ENCODE measurements around the gene FBLIM1. TPM values are rescaled to one million over a fixed set of nuclear protein-coding genes. Genes with fewer than 3 reads are reported as not detected.

FBLIM1 gene
- total RNA-seq, 1 donor from 2014 or later, result 14.3 TPM

Other genes with a start within 250 kb of the FBLIM1 start
- 2.0 TPM for gene CASP9, start 234.6 kb upstream of the FBLIM1 start, total RNA-seq
- gene DNAJC16, start 231.9 kb upstream of the FBLIM1 start, total RNA-seq, result 16.3 TPM
- 0.82 TPM for gene AGMAT, start 173.7 kb upstream of the FBLIM1 start, total RNA-seq
- gene DDI2, start 141.3 kb upstream of the FBLIM1 start, total RNA-seq, result 11.8 TPM
- 32.6 TPM for gene PLEKHM2, start 74.5 kb upstream of the FBLIM1 start, total RNA-seq
- not detected for gene SLC25A34, start 22.5 kb upstream of the FBLIM1 start, total RNA-seq
- gene TMEM82, start 16.3 kb upstream of the FBLIM1 start, total RNA-seq, result not detected
- gene UQCRHL, start 48.9 kb downstream of the FBLIM1 start, total RNA-seq, result 2.9 TPM
- 58.3 TPM for gene SPEN, start 88.9 kb downstream of the FBLIM1 start, total RNA-seq
- gene ZBTB17, start 217.3 kb downstream of the FBLIM1 start, total RNA-seq, result 46.9 TPM
- gene SRARP, start 245.4 kb downstream of the FBLIM1 start, total RNA-seq, result 0.82 TPM

All from frontal cortex (tissue), 1 donor.